ENCODE results near the gene IDE.
"Not testable (repeated sequence)": the region's sequence is repeated elsewhere in the genome, so short reads cannot be mapped to it uniquely, and the experiment has no call there.

Gene IDE

DNA sequence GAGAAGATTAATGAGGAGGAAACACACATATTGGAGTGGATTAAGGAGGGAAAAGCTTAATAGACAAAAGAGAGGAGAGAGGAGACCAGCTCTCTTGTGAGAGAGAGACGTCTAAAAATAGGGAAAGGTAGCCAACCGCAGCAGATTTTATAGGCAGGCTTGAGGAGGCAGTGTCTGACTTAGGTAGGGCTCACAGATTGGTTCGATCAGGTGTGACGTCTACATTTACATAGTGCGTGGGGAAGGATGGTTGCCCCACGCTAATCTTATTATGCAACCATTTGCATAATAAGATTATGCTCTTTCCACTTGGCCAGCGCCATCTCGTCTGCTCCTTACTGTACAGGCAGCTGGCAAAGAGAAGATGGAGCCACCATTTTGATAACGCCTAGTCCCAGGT is 160.9 kb downstream of the IDE start:
- DNase-seq, result no peak

DNA sequence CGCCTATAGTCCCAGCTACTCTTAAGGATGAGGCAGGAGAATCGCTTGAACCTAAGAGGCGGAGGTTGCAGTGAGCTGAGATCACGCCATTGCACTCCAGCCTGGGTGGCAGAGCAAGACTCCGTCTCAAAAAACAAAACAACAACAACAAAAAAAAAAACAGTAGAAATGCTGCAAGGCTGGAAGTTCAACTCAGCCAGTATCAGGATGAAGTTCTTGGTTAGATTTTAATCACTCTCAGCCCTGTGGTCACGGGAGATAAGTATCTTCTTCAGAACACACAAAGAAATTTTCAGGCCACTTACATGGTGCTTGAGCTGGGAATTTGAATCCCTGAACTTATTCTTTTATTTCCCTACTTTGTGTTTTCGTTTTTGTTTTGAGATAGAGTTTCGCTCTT is 162.5 kb downstream of the IDE start:
- no peak for DNase-seq

DNA sequence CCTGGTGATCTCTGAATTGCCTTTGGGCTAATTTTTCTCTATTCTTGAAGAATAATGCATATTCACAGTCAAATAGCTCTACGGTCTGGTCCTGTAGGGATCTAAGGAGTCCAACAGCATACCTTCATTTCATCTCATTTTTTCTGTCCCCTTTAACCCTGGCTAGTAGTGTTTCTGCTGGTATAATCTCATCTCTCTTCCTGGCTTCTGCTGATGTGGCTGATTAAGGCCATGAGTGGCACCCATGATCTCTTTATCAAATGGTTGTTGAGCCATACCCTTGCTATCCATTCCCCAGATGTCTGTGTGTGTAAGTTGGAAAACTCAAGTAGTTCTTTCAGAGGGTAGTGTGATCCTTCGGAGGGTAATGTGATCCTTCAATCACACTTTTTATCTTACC is 163.4 kb downstream of the IDE start:
- DNase-seq, result no peak

DNA sequence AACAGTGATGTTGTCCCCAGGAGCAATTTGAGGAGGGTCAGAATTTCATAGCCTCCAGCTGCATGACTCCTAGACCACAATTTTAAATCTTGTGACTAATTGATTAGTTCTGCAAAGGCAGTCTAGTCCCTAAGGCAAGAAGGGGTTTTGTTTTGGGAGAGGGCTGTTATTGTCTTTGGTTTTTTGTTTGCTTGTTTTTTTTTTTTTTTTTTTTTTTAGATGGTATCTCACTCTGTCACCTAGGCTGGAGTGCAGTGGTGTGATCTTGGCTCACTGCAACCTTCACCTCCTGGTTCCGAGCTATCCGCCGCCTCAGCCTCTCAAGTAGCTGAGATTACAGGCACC is 165.9 kb downstream of the IDE start:
- no peak for DNase-seq

GRCh38 chr10:92407305-92408016 is 166.4 kb downstream of the IDE start:
- DNase-seq, result no peak

DNA sequence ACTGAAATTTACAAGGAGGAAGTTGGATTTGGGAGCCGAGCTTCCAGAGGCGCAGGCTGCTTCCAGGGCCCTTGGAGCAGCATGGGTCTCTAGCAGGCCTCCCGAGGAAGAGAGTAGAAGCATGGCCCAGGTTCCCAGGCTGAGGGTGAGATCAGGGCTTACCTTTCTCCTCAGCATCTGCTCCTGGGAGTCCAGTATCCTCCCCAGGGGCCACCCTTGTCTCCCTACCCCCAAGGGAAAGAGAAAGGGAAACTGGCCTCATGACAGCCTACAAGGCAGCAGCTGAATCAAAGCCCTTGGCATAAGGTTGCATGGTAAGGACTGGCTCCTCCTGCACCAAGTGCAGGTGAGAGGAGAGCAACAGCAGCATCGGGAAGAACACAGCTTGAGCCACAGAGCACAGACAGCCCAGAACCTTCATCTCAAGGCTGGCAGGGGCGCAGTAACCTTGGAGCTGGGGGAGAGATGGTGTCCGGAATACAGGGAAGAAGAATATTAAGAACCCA is 168.4 kb downstream of the IDE start:
- DNase-seq, result no peak

GRCh38 chr10:92404612-92405418 is 169.1 kb downstream of the IDE start:
- DNase-seq, result no peak

GRCh38 chr10:92402234-92402633 is 171.7 kb downstream of the IDE start:
- DNase-seq, result not testable (repeated sequence)

Measured in MV-4-11 (cell line).